HG03159 (cell line): ENCODE measurements around the gene MRPL47.
"Not testable (repeated sequence)": the region's sequence is repeated elsewhere in the genome, so short reads cannot be mapped to it uniquely, and the experiment has no call there.

Experiments
- ATAC-seq: cut with Tn5 transposase; IDR thresholded peaks from one replicate; pipeline ENCODE4 v1.9.1; 2021; ENCODE audit warnings: mild to moderate bottlenecking, moderate library complexity; ENCODE audit not compliant: unreplicated experiment

MRPL47 gene

GRCh38 chr3:179604321-179605078 lies at the start of gene MRPL47, which contains the start of gene NDUFB5:
Gene MRPL47 (minus strand): TSS chr3:179604638. CDS start chr3:179604624, 14 bp downstream.
Gene NDUFB5 (plus strand): TSS chr3:179604794. CDS start chr3:179604816, 22 bp downstream.
- peak; percentile 96 for ATAC-seq

GRCh38 chr3:179653096-179653797 lies 48.8 kb upstream of the MRPL47 start:
- ATAC-seq: peak; percentile 57

- peak; percentile 65 for ATAC-seq
Observed at GRCh38 chr3:179652447-179653095, 48.1 kb upstream of the MRPL47 start, which contains the start of gene USP13. Gene USP13 (plus strand): TSS chr3:179653040. CDS start chr3:179653226, 186 bp downstream.

DNA sequence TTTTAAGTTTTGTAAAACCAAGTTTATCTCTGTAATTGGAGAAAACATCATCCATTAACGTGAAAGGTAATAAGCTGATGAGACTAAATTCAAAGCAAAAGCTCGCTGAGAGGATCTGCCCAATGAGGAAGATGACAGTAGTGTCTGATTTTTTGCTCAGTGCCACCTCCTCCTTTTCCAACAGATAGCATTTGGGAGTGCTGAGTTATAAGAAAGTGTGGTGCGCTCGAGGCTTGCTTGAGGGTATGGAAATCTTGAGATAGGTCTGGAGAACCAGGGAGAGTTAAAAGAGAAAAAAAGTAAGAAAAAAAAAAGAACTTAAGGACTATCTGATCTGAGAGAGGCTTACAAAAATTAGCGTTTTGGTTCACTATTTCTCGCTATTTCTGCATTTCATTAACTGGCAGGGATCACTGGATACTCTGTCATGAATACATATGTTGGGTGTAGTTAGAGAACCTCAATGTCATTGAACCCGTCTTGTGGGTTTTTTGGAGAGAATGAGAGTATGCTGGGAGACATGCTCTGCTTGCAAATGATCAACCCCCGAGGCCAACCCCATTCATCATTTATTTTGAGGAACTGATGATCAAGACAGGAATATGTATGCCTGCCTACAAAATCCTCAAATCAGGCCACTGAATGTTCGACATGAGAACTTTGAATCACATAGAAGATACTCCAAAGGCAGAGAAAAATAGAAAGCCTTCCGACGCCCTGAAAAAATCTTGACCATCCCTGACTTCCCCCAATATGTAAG lies 47.4 kb upstream of the MRPL47 start:
- no peak for ATAC-seq

GRCh38 chr3:179646177-179646576 lies 41.7 kb upstream of the MRPL47 start:
- no peak for ATAC-seq

DNA sequence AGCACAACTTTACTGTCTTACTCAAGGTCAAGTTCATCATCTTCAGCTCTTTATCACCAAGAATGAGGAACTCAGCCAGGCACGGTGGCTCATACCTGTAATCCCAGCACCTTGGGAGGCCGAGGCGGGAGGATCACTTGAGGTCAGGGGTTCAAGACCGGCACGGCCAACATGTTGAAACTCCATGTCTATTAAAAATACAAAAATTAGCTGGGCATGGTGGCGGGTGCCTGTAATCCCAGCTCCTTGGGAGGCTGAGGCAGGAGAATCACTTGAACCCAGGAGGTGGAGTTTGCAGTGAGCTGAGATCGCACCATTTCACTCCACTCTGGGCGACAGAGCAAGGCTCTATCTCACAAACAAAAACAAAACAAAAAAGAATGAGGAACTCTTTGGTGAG lies 39.4 kb upstream of the MRPL47 start:
- not testable (repeated sequence) for ATAC-seq

DNA sequence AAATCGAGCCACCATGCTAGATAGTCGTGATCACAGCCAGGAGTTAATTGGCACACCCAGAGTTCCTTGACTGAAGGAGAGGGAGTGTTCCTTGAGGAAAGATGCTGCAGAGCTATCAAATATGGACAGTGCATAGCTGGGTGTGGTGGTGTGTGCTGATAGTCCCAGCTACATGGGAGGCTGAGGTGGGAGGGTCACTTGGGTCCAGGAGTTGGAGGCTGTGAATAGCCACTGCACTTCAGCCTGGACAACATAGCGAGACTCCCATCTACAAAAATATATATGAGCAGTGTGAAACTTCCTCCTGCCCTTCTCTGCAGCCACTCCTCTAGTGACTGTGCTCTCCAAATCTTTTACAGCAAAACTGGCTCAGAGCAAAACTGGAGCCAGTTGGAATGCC lies 38.4 kb upstream of the MRPL47 start:
- no peak for ATAC-seq

DNA sequence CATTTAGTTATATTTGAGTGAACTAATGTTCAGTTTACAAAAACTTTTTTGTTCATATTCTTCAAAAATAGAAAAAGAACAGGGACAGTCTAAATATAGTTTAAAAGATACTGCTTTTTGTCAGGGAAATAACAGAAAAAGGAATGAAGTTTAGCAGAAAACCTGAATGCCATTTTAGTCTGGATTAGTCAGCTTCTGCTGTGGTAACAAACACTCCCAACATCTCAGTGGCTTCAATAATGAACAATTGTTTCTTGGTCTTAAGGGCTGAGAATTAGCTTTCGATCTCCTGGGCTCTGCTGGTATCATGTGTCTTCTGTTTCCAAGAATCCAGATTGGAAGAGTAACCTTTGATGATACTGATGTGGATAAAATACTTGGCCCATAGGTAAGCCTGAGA lies 36.0 kb upstream of the MRPL47 start:
- no peak for ATAC-seq

DNA sequence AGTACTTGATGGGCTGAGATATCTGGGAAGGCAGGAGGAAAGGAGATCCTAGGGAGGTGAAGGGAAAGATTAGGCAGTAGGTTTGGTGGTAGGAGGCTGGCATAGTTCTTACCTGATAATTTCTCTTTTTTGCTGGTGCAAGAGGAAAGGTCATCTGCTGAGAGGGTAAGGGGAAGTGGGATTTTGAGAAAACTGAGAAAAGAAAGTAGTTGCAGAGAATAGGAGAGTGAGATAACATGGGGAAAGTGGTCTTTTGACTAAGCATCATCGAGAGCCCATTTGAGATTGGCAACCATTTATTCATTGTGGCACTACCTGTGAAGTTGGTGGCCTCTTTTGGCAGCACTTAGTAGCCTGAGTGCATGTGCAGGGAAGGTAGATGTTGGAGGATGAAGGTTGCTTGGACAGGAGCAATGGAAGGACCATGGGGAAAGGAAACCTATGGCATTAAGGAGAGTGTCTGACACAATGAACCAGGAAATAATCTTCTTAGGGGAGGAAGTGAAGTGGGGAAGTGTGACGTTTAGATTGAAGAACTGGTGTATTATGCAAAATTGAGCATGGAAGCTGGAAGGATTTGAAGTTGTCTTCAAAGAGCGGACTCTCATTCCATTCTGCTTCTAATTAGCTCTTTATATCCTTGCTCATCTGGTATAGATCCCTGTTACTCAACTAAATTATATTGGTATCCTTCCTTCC lies 26.5 kb upstream of the MRPL47 start:
- ATAC-seq: no peak

GRCh38 chr3:179624451-179624850 lies 20.0 kb upstream of the MRPL47 start:
- no peak for ATAC-seq

DNA sequence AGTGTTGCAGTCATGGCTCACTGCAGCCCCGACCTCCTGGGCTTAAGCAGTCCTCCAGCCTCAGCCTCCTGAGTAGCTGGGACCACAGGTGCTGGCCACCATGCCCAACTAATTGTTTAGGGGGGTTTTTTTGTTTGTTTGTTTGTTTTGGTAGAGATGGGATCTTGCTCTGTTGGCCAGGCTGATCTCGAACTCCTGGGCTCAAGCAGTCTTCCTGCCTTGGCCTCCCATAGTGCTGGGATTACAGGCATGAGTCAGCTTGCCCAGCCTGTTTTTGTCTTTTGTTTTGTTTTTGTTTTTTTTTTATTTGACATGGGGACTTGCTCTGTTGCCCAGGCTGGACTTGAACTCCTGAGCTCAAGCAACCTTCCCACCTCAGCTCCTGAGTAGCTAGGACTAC lies 17.6 kb upstream of the MRPL47 start:
- ATAC-seq: no peak

DNA sequence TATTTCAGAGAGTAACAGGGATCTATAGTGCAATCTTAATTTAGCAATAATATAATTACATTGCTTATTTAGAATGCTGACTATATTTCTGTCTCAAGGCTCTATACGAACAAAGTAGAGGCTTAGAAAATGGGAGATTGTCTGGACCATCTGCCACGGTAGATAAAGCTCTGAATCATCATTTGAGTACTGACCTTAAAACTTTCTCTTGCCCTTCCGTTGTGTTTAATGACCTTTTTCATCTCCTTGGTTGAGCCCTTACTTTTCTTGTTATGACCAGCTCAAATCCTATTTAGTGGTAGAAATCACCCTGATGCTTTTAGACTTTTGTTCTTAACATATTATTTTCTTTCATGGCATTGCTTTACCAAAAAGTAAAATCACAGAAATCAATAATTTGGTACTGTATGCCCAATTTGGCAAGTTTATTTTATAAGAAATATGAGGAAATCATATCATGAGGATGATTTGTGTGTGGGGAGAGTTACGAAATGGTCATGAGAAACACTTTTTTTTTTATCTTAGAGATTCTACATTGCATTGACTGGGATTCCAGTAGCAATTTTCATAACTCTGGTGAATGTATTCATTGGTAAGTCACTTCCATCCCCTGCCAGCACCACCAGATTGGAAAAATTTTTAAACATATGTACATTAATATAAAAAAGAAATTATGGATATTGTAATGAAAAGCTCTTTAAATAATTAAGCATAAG lies 11.2 kb upstream of the MRPL47 start:
- no peak for ATAC-seq

DNA sequence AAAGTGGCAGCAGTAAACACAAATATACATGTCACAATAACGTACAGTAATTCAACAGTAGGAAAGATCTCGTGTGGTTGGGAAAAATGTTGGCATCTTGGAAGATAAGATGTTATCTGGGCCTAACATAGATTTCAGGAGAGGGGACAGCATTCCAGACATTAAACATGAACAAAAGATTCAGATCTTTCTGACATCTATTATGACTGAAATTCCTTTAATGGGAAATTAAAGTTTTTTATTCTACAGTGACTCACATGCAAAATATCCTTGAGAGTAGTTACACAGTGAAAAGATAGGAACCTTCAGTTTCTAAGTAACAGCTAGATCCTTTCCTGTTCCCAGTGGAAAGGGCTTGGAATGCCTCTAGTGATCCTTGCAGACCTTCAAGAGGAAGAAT lies 9.4 kb upstream of the MRPL47 start:
- ATAC-seq: no peak

DNA sequence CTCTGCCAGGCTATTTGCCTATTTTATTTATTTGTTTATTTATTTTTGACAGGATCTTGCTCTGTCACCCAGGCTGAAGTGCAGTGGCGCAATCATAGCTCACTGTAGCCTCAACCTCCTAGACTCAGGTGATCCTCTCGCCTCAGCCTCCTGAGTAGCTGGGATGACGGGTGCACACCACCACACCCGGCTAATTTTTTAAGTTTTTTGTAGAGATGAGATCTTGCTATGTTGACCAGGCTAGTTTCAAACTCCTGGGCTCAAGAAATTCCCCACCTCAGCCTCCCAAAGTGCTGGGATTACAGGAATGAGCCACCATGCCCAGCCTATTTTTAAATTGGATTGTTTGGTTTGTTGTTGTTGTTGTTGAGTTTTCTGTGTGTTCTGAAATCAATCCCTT lies 5.6 kb upstream of the MRPL47 start:
- no peak for ATAC-seq

GRCh38 chr3:179608931-179609720 lies 4.7 kb upstream of the MRPL47 start:
- ATAC-seq: peak; percentile 59

DNA sequence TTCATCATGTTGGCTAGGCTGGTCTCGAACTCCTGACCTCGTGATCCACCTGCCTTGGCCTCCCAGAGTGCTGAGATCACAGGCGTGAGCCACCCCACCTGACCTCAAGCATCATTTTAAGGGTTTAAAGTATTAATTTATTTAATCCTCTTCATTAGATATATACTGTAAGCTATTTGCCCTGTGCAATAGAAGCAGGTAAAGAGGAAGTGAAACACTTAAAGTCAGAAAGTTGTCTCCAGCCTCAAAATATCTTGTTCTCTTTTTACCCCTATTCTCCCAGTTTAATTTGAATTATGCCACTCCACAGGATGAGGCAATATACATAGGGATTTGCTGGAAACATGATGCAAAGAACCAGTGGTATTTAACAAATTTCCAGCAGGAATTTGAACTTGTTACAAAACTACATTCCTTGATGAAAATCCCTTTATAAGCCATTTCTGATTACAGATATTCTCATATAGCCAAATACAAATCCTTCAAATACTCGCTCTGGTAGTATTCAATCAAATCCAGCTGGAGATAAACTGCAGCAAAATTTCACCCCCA lies 2.2 kb upstream of the MRPL47 start:
- peak; percentile 20 for ATAC-seq

DNA sequence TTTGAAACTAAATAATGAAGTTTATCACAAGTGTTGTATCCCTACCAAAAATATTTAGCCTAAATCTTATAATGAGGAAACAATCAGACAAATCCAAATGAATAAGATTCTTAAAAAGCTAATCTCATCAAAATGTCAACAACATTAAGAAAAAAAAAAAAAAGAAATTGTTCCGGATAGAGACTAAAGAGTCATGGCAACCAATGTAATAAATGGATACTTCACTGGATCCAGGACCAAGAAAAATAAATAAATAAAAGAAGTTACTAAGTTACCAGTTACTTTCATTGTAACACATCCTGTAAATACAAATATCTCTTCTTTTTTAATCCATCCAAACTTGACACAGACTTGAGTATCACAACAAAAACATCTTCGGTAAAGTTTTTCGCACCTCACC lies 607 bp downstream of the MRPL47 start:
- no peak for ATAC-seq

- ATAC-seq: no peak
Observed at GRCh38 chr3:179603321-179603720, 1.1 kb downstream of the MRPL47 start.

GRCh38 chr3:179599531-179599930 lies 4.9 kb downstream of the MRPL47 start:
- ATAC-seq: no peak
